Tongue (tissue), 2 donors: ENCODE data around the gene KPTN. TPM values are rescaled to one million over a fixed set of nuclear protein-coding genes. Genes with fewer than 3 reads are reported as not detected.

ENCODE experiments used
- DNase-seq: peaks from one replicate; pipeline ENCODE4 v3.0.0-alpha.2; 2015
- total RNA-seq: library from RNA; depleted of rRNA; stranded (reverse); fragments of >200 nt; gene quantifications from one replicate; pipeline ENCODE4 v1.2.3, GENCODE V29; 2014

KPTN gene
- total RNA-seq, 1 donor from 2014 or later, result 3.8 TPM

DNA sequence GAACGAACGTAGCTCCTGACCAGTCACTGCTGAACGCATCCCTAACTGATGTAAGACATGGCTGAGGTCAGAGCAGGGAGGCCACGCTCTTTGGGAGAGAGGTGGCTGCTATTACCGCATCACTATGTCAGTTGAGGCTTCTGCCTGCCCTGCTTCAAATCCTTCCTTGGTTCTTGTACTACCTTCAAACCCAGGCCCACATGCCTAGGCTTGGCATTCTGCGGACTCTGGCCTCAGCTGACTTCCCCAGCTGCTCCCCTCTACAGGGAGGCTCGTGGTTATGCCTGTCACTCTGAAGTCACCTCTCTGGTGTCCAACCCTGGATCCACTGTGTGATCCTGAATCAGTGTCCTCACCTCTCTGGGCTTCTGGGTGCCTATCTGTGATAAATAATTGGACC lies 49.9 kb downstream of the KPTN start:
- DNase-seq, result no peak

DNA sequence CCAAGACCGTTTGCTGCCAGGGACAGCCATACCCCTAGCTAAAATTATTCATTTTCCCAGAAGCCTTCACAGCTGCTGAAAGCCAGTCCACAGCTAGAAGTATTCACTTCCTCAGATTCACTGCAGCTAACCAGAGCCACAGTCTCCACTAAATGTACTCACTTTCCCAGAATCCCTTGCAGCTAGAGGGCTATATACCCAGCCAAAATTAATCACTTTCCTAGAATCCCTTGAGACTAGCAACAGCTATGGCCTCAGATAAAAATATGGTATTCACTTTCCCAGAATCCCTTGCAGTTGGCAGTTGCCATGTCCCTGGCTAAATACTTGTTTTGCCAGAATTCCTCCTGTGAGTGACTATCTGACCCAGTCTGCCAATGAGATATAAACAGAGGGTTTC lies 50.9 kb downstream of the KPTN start:
- no peak for DNase-seq

DNA sequence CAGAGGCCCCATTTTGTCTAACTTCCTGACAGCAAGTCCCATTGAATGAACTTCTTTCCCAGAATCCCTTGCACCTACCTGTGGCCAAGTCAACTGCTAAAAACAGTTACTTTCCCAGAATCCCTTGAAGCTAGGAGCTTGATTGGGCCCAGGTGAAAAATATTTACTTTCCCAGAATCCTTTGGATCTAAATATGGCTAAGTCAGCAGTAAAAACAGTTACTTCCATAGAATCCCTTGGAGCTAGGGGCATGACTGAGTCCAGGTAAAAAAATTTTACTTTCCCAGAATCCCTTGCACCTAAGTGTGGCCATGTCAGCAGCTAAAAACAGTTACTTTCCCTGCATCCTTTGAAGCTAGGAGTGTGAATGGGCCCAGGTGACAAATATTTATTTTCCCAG lies 51.5 kb downstream of the KPTN start:
- DNase-seq, result no peak

DNA sequence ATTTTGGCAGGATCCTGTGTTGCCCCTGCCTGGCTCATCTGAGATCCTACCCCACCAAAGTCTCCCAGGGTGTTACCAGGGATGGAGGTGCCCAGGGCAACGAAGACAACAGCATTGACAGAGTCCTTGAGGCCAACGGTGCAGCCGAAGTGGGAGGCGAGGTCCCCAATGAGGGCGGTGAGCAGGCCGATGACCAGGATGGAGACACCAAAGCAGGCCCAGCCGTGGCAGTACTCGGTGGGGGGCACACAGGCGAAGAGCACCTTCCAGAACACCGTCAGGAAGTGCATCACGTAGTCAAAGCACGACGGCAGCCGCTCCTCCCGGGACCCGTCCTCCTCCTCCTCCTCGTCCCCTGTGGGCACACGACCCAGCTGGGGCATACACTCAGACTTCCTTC lies 51.9 kb downstream of the KPTN start:
- DNase-seq, result no peak

DNA sequence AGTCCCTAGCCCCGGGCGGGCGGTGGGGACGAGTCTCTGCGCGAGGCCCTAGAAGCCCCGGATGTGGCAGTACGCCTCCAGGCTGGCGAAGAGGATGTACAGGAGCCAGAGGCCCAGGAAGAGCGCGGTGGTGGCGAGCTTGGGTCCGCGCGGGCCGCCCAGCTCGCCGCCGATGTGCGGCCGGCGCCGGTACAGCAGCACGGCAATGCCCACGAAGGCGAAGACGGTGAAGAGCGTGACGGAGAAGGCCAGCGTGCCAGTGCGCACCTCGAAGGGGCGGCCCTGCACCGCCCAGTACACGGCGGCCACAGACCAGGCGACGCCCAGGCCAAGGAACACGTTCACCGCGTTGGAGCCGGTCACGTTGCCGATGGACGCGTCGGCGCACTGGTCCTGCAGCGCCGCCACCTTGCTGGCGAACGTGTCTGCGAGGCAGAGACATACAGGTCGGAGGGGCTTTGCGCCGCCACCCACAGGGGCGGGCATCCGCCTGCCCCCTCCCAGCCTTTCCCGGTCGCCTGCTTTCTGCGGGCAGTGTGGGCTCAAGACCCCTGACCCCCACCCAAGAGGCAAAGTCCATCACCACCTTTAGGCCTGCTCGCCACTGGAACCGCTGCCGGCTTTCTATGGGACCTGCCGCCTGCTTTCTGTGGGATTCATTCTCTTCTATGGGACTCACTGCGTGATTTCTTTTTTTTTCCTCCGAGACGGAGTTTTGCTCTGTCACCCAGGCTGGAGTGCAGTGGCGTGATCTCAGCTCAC lies 53.8 kb downstream of the KPTN start:
- DNase-seq, result no peak

DNA sequence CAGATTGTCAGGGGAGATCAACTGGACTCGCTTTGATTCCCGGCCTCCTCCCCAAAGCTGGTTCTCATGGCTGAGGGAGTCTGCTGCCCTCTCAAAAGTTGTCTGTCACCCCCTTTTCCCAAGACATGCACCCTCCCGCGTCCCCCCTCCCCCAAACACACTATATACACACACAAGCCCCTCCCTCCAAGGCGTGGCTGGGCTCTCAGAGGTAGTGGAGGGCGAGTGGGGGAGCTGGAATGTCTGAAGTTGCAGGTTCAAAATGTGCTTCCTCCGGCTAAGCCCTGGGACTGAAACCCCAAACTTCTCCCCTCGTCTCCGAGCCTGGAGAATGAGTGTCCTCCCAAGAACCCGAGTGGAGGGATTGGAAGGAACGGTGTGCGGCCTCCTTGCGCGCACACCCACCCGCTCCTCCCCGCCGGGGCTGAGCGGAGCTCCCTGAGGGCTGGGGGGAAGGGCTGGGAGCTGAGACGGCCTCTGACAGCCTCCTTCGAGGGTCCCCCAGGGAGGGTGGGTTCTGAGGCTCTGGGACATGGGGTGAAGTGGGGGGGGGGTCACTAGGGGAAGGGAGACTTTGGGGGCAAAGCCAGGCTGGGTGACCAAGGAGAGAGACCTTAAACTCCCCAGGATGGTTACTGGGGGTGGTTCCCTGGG lies 54.8 kb downstream of the KPTN start:
- no peak for DNase-seq

DNA sequence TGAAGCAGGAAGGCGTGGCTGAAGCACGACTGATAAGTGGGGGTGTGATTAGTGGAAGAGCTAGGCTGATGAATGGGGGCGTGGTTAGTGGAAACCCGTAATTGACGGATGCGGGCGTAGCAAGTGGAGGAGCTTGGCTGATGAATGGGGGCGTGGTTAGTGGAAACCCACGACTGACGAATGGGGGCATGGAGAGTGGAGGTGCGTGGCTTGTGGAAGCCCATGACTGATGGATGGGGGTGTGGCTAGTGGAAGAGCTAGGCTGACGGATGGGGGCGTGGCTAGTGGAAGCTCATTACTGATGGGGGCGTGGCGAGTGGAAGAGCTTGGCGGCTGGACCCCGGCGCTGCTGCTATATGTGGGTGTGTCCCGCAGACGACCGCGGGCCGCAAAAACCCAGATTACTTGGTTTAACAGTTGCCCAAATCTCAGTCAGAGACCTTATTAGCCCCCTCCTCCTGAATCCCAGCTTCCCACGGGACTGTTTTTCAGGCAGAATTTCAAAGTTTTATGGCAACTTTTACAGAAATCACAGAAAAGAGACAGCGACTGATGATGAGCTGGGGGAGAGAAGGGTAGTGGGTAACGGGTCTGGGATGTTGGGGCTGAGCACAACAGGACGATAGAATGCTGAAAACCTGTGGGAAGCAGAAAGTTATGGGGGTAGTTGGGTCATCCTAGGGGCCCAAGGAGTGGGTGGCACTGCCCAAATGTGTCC lies 55.7 kb downstream of the KPTN start:
- DNase-seq, result peak; percentile 90

DNA sequence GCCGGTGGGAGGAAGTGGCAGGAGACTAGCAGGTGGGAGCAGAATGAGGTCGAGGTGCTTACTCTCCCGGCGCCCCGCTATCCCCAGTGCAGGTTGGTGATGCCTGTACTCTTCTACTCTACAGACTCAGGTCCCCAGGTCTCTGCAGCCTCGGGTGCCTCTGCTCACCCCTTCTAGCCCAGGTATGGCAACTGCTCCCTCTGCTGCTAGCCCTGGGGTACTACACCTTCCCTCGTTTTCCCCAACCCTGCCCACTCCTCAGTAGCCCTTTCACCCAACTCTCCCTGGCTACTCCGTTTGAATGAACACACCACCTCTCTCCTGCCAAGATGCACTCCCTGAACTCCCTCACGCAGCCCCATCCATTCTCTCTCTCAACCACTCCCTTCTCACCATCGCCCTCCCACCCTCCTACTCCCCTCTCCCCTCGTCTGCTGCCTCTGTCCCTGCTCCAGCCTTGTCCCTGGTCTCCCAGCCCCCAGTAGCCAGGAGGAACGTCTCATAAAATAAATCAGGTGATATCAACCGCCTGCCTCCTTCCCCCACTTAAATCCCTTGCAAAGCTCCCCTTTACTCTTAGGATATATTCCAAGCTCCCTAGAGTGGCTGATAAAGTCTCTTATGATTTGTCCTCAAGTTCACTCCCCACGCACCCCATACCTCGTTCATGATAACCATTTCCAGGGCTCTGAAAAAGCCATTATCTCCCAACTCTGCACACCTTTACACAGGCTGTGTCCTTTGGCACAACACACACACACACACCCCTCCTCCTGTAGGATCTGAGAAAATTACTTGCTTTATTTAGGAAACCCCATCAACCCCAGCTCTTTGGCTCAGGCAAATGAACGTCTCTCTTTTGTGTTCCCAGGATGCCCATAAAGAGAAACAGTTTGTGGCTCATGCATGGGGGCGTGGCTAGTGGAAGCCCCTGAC lies 56.5 kb downstream of the KPTN start:
- DNase-seq, result peak; percentile 74

Other genes starting within 250 kb of the KPTN start
- gene CCDC9, start 227.7 kb downstream of the KPTN start, total RNA-seq, result 11.0 TPM
- 4.8 TPM for gene INAFM1, start 209.3 kb downstream of the KPTN start, total RNA-seq
- gene C5AR1, start 174.4 kb downstream of the KPTN start, total RNA-seq, result 1.2 TPM
- gene C5AR2, start 152.0 kb downstream of the KPTN start, total RNA-seq, result 0.31 TPM
- gene DHX34, start 134.9 kb downstream of the KPTN start, total RNA-seq, result 9.3 TPM
- gene MEIS3, start 64.7 kb downstream of the KPTN start, total RNA-seq, result 9.9 TPM
- gene SLC8A2, start 12.3 kb downstream of the KPTN start, total RNA-seq, result not detected
- 49.4 TPM for gene NAPA, start 30.8 kb upstream of the KPTN start, total RNA-seq
- gene ZNF541, start 88.9 kb upstream of the KPTN start, total RNA-seq, result 0.10 TPM
- gene BICRA, start 124.9 kb upstream of the KPTN start, total RNA-seq, result 10.8 TPM
- 79.6 TPM for gene EHD2, start 229.2 kb upstream of the KPTN start, total RNA-seq